Measurements from ENCODE around the gene CD63. TPM values are rescaled to one million over a fixed set of nuclear protein-coding genes. Genes with fewer than 3 reads are reported as not detected.

The CD63 gene
- total and polyA plus RNA-seq, 9 of the 15 experiments (the other 6 are each of a cell fraction or from before 2014, with no cell fraction given) = 313 to 735 (median 433) TPM

- Histone ChIP-seq H3K4me1 (replicated peaks in 1 of 2; ENCODE audit: control insufficient read depth in 2 of 2, insufficient read depth in 2 of 2, low read length in 2 of 2) (peaks cover 0 to 18% of the 10 kb centered on the region in 2 experiments; a peak in 2 of 5 replicates), H3K9me3 (replicated peaks; ENCODE audit: control insufficient read depth, insufficient read depth, low read depth, low read length) (no peaks in the 10 kb centered on the region), H3K27ac (ENCODE audit: extremely low read depth, low read depth, low read length) (no peak overlapping the region), H3K4me2 (ENCODE audit: insufficient read depth, low read length) (0 out of 2 replicates have a peak overlapping the region, but pooled peaks have one; percentile 14), H3K9ac (ENCODE audit: insufficient read depth in 1 of 2, low read depth in 2 of 2, low read length in 2 of 2) (peak overlapping the region in 1 of 2 experiments; percentile 73; a peak in 1 of 4 replicates), H3K36me3 (ENCODE audit: control insufficient read depth, insufficient read depth, low read length) (no peaks in the 10 kb centered on the region), H2AFZ (ENCODE audit: low read depth, low read length) (no peak overlapping the region), H3K4me3 (no peak overlapping the region), H4K20me1 (replicated peaks; ENCODE audit: control insufficient read depth, insufficient read depth, low read length) (no peaks in the 10 kb centered on the region; the same call in 1 of the 2 replicates), H3K27me3 (ENCODE audit: control insufficient read depth in 2 of 2, insufficient read depth in 2 of 2, low read length in 2 of 2) (peaks cover 20 to 70% of the 10 kb centered on the region in 2 experiments; a peak in 4 of 5 replicates), H3K79me2 (ENCODE audit: control insufficient read depth, insufficient read depth, low read length) (no peaks in the 10 kb centered on the region), H3K9me1 (ENCODE audit: control insufficient read depth, insufficient read depth, low read length) (no peaks in the 10 kb centered on the region)
- in situ Hi-C loops (cut with MboI) (no loop called here), intact Hi-C loops (cut with micrococcal nuclease) (no loop called here)
- ChIA-PET CTCF (ENCODE audit: low intra/inter-chr PET ratio) (no interaction called here), POLR2A (interaction anchor here (0.9 to 2.0 kb wide), 3 partner anchors 9 to 30 kb away, joined by 3 to 9 read pairs (median 9); no protein-coding TSS in a partner anchor)
- TF ChIP-seq, protein P1, sequence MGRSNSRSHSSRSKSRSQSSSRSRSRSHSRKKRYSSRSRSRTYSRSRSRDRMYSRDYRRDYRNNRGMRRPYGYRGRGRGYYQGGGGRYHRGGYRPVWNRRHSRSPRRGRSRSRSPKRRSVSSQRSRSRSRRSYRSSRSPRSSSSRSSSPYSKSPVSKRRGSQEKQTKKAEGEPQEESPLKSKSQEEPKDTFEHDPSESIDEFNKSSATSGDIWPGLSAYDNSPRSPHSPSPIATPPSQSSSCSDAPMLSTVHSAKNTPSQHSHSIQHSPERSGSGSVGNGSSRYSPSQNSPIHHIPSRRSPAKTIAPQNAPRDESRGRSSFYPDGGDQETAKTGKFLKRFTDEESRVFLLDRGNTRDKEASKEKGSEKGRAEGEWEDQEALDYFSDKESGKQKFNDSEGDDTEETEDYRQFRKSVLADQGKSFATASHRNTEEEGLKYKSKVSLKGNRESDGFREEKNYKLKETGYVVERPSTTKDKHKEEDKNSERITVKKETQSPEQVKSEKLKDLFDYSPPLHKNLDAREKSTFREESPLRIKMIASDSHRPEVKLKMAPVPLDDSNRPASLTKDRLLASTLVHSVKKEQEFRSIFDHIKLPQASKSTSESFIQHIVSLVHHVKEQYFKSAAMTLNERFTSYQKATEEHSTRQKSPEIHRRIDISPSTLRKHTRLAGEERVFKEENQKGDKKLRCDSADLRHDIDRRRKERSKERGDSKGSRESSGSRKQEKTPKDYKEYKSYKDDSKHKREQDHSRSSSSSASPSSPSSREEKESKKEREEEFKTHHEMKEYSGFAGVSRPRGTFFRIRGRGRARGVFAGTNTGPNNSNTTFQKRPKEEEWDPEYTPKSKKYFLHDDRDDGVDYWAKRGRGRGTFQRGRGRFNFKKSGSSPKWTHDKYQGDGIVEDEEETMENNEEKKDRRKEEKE (IDR thresholded peaks at IDR 0.05; ENCODE audit: borderline replicate concordance in 1 of 2, control insufficient read depth in 1 of 2, low read depth in 2 of 2, low read length in 1 of 2) = no peak
- no peak for TF ChIP-seq ZNF507 (tag; conservative IDR thresholded peaks at IDR 0.05)
- no peak for TF ChIP-seq ZNF76 (CRISPR knock-in tag; IDR thresholded peaks at IDR 0.05; ENCODE audit: borderline replicate concordance)
- TF ChIP-seq ZNF239 (CRISPR knock-in tag; IDR thresholded peaks at IDR 0.05) = no peak
- TF ChIP-seq MCM7 (IDR thresholded peaks at IDR 0.05) = no peak
- no peak for TF ChIP-seq ZNF263 (CRISPR knock-in tag; IDR thresholded peaks at IDR 0.05; ENCODE audit: borderline replicate concordance)
- BruUV-seq (replicated peaks) = no TSS peak
- DNase-seq (ENCODE audit: extremely low read depth in 1 of 4, low spot score in 3 of 4) (no peak), ATAC-seq (no peak), FAIRE-seq (no peak)
- 6% methylated on average over 12 of the region's 19 CpGs for WGBS (ENCODE audit: insufficient coverage, low coverage, missing lambda C conversion rate)
Measured at GRCh38 chr12:55696796-55697462, 31.9 kb downstream of the CD63 start.

Measured in K562 (cell line).